ENCODE results near the gene WIZ. TPM values are rescaled to one million over a fixed set of nuclear protein-coding genes. Genes with fewer than 3 reads are reported as not detected.

The WIZ gene
- total and polyA plus RNA-seq, 2 experiments from 2014 or later = 8.9 to 39.5 TPM

DNA sequence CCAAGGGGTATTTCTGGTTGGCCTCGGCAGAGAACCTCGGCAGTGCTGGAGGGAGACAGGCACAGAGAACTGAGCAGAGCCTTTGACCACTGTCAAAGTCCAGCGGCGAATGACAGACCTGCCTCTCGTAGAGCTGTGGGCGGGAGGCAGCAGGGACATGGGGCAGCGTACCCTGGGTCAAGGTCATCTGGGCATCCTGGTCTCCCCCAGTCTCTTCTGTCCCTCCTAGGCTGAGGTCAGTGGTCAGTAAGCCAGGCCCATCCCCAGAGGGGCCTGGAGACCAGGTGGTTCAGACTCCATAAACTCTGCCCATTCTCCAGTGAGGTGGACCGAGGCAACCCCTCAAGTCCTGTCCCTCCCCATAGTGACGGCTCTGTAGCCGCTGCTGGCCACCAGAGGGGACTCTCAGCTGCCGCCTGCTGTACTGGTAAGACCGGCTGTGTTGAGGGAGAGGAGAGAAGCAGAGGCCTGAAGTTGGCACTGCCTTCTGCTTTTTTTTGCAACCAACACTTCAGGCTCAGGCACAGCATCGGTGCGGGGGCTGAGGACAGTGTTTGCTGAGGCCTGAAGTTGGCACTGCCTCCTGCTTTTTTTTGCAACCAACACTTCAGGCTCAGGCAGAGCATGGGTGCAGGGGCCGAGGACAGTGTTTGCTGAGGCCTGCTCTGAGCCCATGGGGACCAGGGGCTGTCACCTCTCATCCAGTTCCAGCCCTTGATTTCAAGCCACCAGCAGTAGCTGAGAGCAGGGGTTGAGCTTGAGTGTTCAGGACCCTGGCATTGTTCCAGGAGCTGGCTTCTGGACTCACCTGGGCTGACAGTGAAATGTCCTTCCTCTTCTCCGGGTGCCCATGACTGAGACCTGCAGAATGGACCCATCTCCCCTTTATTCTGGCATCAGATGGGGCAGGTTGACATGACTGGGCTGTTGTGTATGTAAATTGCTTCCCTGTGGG lies 29.9 kb upstream of the WIZ start, which contains the start of gene PGLYRP2:
Gene PGLYRP2, minus strand, starts transcription at position 111 of the 955 bp plus-strand sequence. CDS start 130 bp downstream, outside the sequence.
- Mint-ChIP-seq H3K27me3 (ENCODE audit: insufficient read depth, low read depth, poor library complexity) (peaks cover 4% of the 10 kb centered on the region), H3K9me3 (peaks cover 89% of the 10 kb centered on the region), H3K36me3 (ENCODE audit: low read depth) (peaks cover 38% of the 10 kb centered on the region), H3K4me1 (no peaks in the 10 kb centered on the region), H3K4me3 (no peak within 1 kb of the TSS), H3K27ac (no peak within 1 kb of the TSS)
- Histone ChIP-seq H3K4me1 (ENCODE audit: insufficient read depth) (no peaks in the 10 kb centered on the region), H2AFZ (no peak within 1 kb of the TSS), H3F3A (replicated peaks; ENCODE audit: low read depth) (no peaks in the 10 kb centered on the region), H3K36me3 (ENCODE audit: insufficient read depth) (no peaks in the 10 kb centered on the region), H3K4me2 (no peak within 1 kb of the TSS), H3K4me3 (no peak within 1 kb of the TSS), H4K20me1 (replicated peaks; ENCODE audit: insufficient read depth) (no peaks in the 10 kb centered on the region), H3K27me3 (ENCODE audit: insufficient read depth) (no peaks in the 10 kb centered on the region), H3K9me2 (ENCODE audit: insufficient read depth) (no peaks in the 10 kb centered on the region), H3K27ac (ENCODE audit: low read depth) (no peak within 1 kb of the TSS), H3K79me2 (replicated peaks; ENCODE audit: insufficient read depth) (no peaks in the 10 kb centered on the region)
- ATAC-seq (peak; percentile 53; the same call in 2 of the 3 replicates), DNase-seq (ENCODE audit: low spot score) (peak; percentile 30)
- TF ChIP-seq, protein P1, sequence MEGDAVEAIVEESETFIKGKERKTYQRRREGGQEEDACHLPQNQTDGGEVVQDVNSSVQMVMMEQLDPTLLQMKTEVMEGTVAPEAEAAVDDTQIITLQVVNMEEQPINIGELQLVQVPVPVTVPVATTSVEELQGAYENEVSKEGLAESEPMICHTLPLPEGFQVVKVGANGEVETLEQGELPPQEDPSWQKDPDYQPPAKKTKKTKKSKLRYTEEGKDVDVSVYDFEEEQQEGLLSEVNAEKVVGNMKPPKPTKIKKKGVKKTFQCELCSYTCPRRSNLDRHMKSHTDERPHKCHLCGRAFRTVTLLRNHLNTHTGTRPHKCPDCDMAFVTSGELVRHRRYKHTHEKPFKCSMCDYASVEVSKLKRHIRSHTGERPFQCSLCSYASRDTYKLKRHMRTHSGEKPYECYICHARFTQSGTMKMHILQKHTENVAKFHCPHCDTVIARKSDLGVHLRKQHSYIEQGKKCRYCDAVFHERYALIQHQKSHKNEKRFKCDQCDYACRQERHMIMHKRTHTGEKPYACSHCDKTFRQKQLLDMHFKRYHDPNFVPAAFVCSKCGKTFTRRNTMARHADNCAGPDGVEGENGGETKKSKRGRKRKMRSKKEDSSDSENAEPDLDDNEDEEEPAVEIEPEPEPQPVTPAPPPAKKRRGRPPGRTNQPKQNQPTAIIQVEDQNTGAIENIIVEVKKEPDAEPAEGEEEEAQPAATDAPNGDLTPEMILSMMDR (conservative IDR thresholded peaks at IDR 0.05; ENCODE audit: low read depth in 2 of 2) = peak in 1 of 2 experiments; percentile 40; a peak in 2 of 4 replicates
- TF ChIP-seq ZNF114 (CRISPR knock-in tag; IDR thresholded peaks at IDR 0.05) (no peak), JUNB (IDR thresholded peaks at IDR 0.05; ENCODE audit: unreplicated experiment) (no peak)

DNA sequence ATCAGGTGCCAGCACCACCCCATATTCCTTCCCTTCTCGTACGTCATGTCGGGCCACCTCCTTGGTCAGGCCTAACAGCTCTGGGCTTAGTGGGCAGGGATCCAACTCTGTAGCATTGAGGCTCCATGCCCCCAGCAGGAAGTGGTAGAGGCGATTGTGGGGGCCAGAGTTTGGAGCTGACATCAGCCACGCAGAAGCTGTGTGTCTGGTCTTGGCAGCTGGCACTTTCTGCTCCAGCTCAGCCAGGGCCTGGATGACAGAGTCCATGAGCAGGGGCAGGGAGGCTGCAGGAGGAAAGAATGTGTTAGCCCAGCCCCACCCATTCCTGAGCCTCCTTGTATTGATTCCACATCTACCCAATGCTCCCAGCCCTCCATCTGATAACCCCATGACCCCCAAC lies 26.6 kb upstream of the WIZ start:
- Histone ChIP-seq H3K79me2 (replicated peaks; ENCODE audit: insufficient read depth) (no peaks in the 10 kb centered on the region), H3K27ac (ENCODE audit: low read depth) (no peak overlapping the region), H3F3A (replicated peaks; ENCODE audit: low read depth) (no peaks in the 10 kb centered on the region), H3K4me2 (no peak overlapping the region), H3K36me3 (ENCODE audit: insufficient read depth) (no peaks in the 10 kb centered on the region), H2AFZ (no peak overlapping the region), H3K9me2 (ENCODE audit: insufficient read depth) (no peaks in the 10 kb centered on the region), H3K4me1 (ENCODE audit: insufficient read depth) (no peaks in the 10 kb centered on the region), H3K27me3 (ENCODE audit: insufficient read depth) (no peaks in the 10 kb centered on the region), H3K4me3 (no peak overlapping the region), H4K20me1 (replicated peaks; ENCODE audit: insufficient read depth) (no peaks in the 10 kb centered on the region)
- ATAC-seq = no peak
- Mint-ChIP-seq H3K4me1 (no peaks in the 10 kb centered on the region), H3K4me3 (no peak overlapping the region), H3K27me3 (ENCODE audit: insufficient read depth, low read depth, poor library complexity) (peaks cover 7% of the 10 kb centered on the region), H3K27ac (no peak overlapping the region), H3K9me3 (peaks cover 79% of the 10 kb centered on the region), H3K36me3 (ENCODE audit: low read depth) (peaks cover 26% of the 10 kb centered on the region)
- no peak for TF ChIP-seq ZNF462 (CRISPR knock-in tag; IDR thresholded peaks at IDR 0.05)
- TF ChIP-seq STAT1 (IDR thresholded peaks at IDR 0.05; ENCODE audit: unreplicated experiment) = no peak
- no peak for TF ChIP-seq ZNF114 (CRISPR knock-in tag; IDR thresholded peaks at IDR 0.05)
- TF ChIP-seq ZNF331 (CRISPR knock-in tag; IDR thresholded peaks at IDR 0.05; ENCODE audit: low read depth) = no peak
- TF ChIP-seq JUNB (IDR thresholded peaks at IDR 0.05; ENCODE audit: unreplicated experiment) = no peak
- TF ChIP-seq REST (IDR thresholded peaks at IDR 0.05; ENCODE audit: unreplicated experiment) = no peak
- TF ChIP-seq EZH2 (IDR thresholded peaks at IDR 0.05; ENCODE audit: low read depth, unreplicated experiment) = no peak
- no peak for DNase-seq (ENCODE audit: low spot score)
